LNCAP (cell line): ENCODE results near the gene CBFA2T3.

ENCODE experiments used
- CTCF ChIP-seq: fragments of 450-650 bp; IDR thresholded peaks from 2 replicates; pipeline ENCODE4 v1.5.1; 2017; ENCODE audit warnings: mild to moderate bottlenecking

CBFA2T3 gene

GRCh38 chr16:88902744-88903143 lies 74.3 kb downstream of the CBFA2T3 start:
- TF ChIP-seq CTCF = no peak

DNA sequence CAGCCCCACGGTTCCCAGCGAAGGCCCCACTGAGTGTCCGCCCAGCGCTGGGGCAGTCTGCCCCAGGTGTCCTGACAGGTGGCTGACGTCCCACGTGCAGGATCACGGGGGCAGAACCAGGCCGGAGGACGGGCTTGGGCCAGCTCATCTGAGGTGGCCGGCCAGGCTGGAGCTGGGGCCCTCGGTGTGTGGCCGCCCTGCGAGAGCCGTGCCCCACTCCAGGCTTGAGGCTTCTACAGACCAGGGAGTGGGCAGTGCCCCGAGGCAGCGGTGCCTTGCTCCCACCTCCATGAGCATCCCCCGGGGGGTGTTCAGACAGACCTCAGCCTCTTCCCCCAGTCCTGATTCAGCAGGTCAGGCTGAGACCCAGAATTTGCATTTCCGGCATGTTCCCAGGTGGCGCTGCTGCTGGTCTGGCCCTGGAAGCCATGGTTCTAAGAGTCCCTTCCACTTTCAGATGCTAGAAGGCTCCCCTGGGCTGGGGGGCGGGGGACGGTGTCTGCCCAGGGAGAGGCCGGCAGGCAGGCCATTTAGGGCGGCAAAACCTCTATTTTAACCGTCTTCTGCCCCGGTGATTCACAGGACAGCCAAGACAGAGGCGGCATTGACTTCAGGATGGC lies 75.2 kb downstream of the CBFA2T3 start:
- TF ChIP-seq CTCF = no peak

DNA sequence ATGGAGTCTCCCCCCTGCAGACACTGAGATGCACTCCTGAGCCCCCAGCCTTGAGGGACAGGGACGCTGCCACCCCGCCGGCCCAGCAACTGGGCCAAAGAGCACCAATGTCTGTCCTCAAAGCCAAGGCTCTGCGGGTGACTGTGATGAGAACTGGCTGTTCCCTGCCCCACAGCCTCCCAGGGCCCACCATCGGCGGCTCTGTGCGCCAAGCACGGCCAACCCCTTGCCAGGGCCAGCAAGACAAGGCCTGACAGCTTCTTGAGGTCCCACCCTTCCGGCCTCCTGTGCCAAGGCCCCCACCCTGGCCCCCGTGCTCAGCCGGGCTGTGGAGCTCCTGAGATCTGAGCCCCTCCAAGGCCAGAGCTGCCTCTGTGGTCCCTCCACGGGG lies 76.3 kb downstream of the CBFA2T3 start:
- TF ChIP-seq CTCF = no peak

- no peak for TF ChIP-seq CTCF
Measured at GRCh38 chr16:88899901-88900661, 76.9 kb downstream of the CBFA2T3 start.

DNA sequence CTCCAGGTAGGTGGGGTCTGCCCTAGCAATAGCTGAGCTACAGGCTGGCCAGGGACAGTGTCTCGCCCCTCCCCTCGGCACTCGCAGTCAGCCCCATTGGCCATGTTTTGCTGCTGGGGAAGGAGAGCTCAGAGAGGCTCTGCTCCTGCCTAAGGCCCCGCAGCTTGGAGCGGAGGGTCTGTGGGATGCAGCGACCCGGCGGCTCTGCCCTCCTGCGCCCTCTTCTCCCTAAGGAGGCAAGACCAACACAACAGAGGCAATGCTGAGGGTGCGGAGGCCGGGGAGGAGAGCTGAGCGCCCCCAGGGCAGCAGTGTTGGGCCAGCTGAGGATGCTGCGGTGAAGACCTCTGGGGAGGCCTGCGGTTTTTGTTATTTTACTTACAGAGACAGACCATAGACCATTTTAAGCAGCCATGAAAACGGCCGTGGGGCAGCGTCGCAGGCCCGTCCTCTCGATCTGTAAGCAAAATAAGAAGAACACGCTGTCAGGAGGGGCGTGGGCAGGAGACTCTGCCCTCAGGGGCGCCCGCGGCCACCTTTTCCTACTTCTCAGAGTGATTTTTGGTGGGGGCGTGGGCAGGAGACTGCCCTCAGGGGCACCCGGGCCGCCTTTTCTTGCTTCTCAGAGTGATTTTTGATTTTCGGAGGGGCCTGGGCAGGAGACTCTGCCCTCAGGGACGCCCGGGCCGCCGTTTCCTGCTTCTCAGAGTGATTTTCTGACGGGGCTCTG lies 79.1 kb downstream of the CBFA2T3 start:
- TF ChIP-seq CTCF = no peak

DNA sequence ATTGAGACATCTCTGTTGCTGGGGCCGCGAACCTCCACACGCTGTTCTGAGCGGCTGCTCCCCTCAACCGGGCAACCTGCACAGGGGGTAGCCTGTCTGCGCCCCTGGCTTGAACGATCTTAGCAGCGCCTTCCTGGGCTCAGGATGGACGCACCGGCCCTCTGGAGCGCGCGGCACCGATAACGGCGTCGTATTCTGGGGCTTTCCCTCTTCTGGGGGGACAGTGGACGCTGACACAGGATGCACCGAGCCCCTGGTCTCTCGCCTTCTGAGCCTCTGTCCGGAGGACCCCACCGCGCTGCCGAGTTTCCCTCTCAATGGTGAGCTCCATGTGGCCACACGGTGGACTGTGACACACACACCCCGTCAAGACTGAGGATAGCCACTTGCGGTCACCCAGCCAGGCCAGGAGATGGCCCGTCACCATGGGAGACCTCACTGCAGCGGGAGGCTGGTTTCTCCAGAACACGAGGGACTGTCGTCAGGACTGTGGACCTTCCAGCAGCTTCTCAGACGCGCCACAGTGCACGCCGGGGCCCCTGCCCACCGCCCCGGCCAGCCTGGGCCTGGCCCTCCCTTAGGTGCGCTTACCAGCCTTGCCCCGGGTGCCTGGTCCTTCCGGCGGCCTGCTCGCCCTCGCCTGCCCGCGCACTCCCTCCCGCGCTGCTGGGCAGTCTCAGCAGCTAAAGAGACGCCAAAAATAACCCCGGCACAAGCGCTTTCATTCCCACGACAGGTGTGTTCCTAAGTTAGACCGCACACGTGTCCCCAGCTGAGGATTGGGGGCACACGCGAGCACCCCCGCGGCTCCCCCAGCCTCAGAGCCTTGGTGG lies 80.6 kb downstream of the CBFA2T3 start:
- no peak for TF ChIP-seq CTCF

DNA sequence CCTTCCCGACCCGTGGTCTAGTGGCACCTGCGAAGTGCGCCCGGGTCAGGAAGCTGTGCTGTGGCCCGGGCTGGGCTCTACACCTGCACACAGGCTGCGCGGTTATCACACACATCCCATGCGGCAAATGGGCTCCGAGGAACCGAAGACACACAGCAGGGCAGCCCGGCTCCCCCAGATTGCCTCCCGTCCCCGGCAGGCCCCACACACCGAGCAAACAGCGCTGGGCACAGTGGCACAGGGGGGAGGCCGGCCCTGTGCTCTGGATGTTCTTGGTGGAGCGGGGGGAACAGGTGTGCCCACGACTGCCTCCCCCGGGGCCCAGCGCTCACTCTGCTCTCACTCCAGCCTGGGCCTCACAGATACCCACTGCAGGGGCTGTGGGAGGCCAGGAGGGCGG lies 81.7 kb downstream of the CBFA2T3 start:
- TF ChIP-seq CTCF = no peak
